Keratinocyte (primary cell): ENCODE data around the gene LHFPL4. TPM values are rescaled to one million over a fixed set of nuclear protein-coding genes. Genes with fewer than 3 reads are reported as not detected.

Experiments used
- DNase-seq: peaks from one replicate; pipeline ENCODE4 v3.0.0-alpha.2; 2011; ENCODE audit warnings: low read depth, missing footprints, low spot score
- FAIRE-seq: peaks from 2 replicates; lab custom pipeline; 2011; peaks lifted over from hg19 to GRCh38; lab: Jason Lieb, UNC
- H2AFZ ChIP-seq: 2 replicates; pipeline ENCODE4 v1.6.0; 2012; ENCODE audit warnings: low read length, control low read depth, inconsistent platforms; ENCODE audit not compliant: control insufficient read depth
- H3K27ac ChIP-seq: 2 replicates; pipeline ENCODE4 v1.5.1; 2011; ENCODE audit warnings: low read length; ENCODE audit not compliant: control insufficient read depth, insufficient read depth
- H3K27me3 ChIP-seq: 3 replicates; pipeline ENCODE4 v1.6.0; 2011; ENCODE audit warnings: low read length; ENCODE audit not compliant: control insufficient read depth, insufficient read depth; ENCODE audit errors: extremely low read depth
- H3K36me3 ChIP-seq, 2 experiments: 2 replicates in 1 of 2; 3 replicates in 1 of 2; pipeline ENCODE4 v1.5.1; 2011; ENCODE audit warnings: low read length in 2 of 2, mild to moderate bottlenecking in 1 of 2; ENCODE audit not compliant: control insufficient read depth in 2 of 2, insufficient read depth in 2 of 2; ENCODE audit errors: extremely low read depth in 1 of 2
- H3K4me1 ChIP-seq: 3 replicates; pipeline ENCODE4 v1.5.1; 2011; ENCODE audit warnings: low read length; ENCODE audit not compliant: control insufficient read depth, insufficient read depth; ENCODE audit errors: extremely low read depth
- H3K4me2 ChIP-seq: 3 replicates; pipeline ENCODE4 v1.6.0; 2011; ENCODE audit warnings: low read depth, low read length; ENCODE audit not compliant: control insufficient read depth, insufficient read depth; ENCODE audit errors: extremely low read depth
- H3K4me3 ChIP-seq, 3 experiments: fragments of 200-600 bp in 1 of 3; sonication (generic) in 1 of 3; 2 replicates in 2 of 3; 3 replicates in 1 of 3; pipeline ENCODE4 v1.5.1; 2011 to 2016; ENCODE audit warnings: low read length in 3 of 3, mild to moderate bottlenecking in 3 of 3, control low read depth in 2 of 3, inconsistent platforms in 1 of 3, low read depth in 1 of 3, mixed read lengths in 1 of 3, mixed run types in 1 of 3, moderate library complexity in 1 of 3; ENCODE audit not compliant: control insufficient read depth in 2 of 3, insufficient read depth in 2 of 3; ENCODE audit errors: extremely low read depth in 1 of 3
- H3K79me2 ChIP-seq: 2 replicates; pipeline ENCODE4 v1.6.0; 2012; ENCODE audit warnings: low read length; ENCODE audit not compliant: control insufficient read depth, insufficient read depth
- H3K9ac ChIP-seq: 3 replicates; pipeline ENCODE4 v1.6.0; 2011; ENCODE audit warnings: low read length; ENCODE audit not compliant: control insufficient read depth, insufficient read depth; ENCODE audit errors: extremely low read depth
- H3K9me1 ChIP-seq: 3 replicates; pipeline ENCODE4 v1.6.0; 2011; ENCODE audit warnings: low read length; ENCODE audit not compliant: control insufficient read depth, insufficient read depth; ENCODE audit errors: extremely low read depth
- H3K9me3 ChIP-seq: 2 replicates; pipeline ENCODE4 v1.5.1; 2012; ENCODE audit warnings: low read depth, low read length; ENCODE audit not compliant: control insufficient read depth
- H4K20me1 ChIP-seq: 3 replicates; pipeline ENCODE4 v1.6.0; 2011; ENCODE audit warnings: low read length; ENCODE audit not compliant: control insufficient read depth, insufficient read depth; ENCODE audit errors: extremely low read depth
- EZH2 ChIP-seq: IDR thresholded peaks from one replicate; pipeline ENCODE4 v1.6.1; 2012; ENCODE audit warnings: inconsistent platforms, mild to moderate bottlenecking, low read length, moderate library complexity
- dilution Hi-C: fragments of 300-500 bp; cut with MboI; formaldehyde crosslinking; loops from one replicate; pipeline ENCODE4 v1.7.0; 2020; ENCODE audit warnings: low sequenced_read_pairs; ENCODE audit not compliant: extremely low pct_ligation_motif_present
- polyA plus RNA-seq, 5 experiments: library from polyadenylated mRNA; depleted of rRNA in 3 of 5; stranded (reverse) in 3 of 5; stranded (forward) in 1 of 5; unstranded in 1 of 5; fragments of >200 nt; gene quantifications; 1 replicate in 1 of 5; 2 replicates in 3 of 5; 3 replicates in 1 of 5; pipeline versions ENCODE4 v1.2.1 to v1.2.3, GENCODE V29; 2011 to 2012; ENCODE audit warnings: missing spikeins in 2 of 5, low read depth in 1 of 5, low replicate concordance in 1 of 5
- TF ChIP-seq, protein P1 (sequence below), 3 experiments: IDR thresholded peaks in 1 of 3; conservative IDR thresholded peaks in 1 of 3; optimal IDR thresholded peaks in 1 of 3; 2 replicates in 2 of 3; 3 replicates in 1 of 3; pipeline versions ENCODE3 to v1.5.1; 2011; ENCODE audit warnings: low read length in 3 of 3, mild to moderate bottlenecking in 3 of 3, moderate library complexity in 2 of 3, control low read depth in 1 of 3, inconsistent platforms in 1 of 3; ENCODE audit not compliant: insufficient read depth in 2 of 3; ENCODE audit errors: extremely low read depth in 1 of 3

LHFPL4 gene
- polyA plus RNA-seq, 1 donor (not counting 4 experiments of a cell fraction or from before 2014, with no cell fraction given) = not detected

- Histone ChIP-seq H3K9me3 (no peaks in the 10 kb centered on the region), H3K79me2 (no peaks in the 10 kb centered on the region), H3K9ac (no peak overlapping the region), H3K36me3 (no peaks in the 10 kb centered on the region), H3K9me1 (no peaks in the 10 kb centered on the region), H3K27me3 (no peaks in the 10 kb centered on the region), H3K27ac (no peak overlapping the region), H4K20me1 (no peaks in the 10 kb centered on the region), H3K4me3 (no peak overlapping the region), H3K4me1 (no peaks in the 10 kb centered on the region), H2AFZ (no peak overlapping the region), H3K4me2 (no peak overlapping the region)
- DNase-seq = no peak
- no peak for FAIRE-seq
- TF ChIP-seq, protein P1, sequence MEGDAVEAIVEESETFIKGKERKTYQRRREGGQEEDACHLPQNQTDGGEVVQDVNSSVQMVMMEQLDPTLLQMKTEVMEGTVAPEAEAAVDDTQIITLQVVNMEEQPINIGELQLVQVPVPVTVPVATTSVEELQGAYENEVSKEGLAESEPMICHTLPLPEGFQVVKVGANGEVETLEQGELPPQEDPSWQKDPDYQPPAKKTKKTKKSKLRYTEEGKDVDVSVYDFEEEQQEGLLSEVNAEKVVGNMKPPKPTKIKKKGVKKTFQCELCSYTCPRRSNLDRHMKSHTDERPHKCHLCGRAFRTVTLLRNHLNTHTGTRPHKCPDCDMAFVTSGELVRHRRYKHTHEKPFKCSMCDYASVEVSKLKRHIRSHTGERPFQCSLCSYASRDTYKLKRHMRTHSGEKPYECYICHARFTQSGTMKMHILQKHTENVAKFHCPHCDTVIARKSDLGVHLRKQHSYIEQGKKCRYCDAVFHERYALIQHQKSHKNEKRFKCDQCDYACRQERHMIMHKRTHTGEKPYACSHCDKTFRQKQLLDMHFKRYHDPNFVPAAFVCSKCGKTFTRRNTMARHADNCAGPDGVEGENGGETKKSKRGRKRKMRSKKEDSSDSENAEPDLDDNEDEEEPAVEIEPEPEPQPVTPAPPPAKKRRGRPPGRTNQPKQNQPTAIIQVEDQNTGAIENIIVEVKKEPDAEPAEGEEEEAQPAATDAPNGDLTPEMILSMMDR (optimal IDR thresholded peaks at IDR 0.05 in 1 of 3, IDR thresholded peaks at IDR 0.05 in 1 of 3, conservative IDR thresholded peaks at IDR 0.05 in 1 of 3; ENCODE audit: extremely low read depth in 1 of 3, insufficient read depth in 2 of 3, low read length in 3 of 3) = no peak
- no peak for TF ChIP-seq EZH2
- dilution Hi-C loops = no loop called here
These were observed 28.5 kb downstream of the LHFPL4 start for GRCh38 chr3:9525078-9525477.

DNA sequence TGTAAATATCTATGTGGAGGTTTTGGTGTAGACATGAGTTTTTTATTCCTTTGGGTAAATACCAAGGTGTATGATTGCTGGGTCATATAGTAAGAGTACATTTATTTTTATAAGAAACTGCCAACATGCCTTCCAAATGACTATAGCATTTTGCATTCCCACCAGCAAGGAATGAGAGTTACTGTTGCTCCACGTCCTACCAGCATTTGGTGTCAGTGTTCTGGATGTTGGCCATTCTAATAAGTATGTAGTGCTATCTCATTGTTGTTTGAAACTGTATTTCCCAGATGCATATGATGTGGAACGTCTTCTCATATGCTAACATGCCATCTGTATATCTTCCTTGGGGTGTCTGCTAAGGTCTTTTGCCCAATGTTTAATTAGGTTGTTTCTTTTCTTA is 38.7 kb downstream of the LHFPL4 start:
- DNase-seq = no peak
- Histone ChIP-seq H3K9me3 (no peaks in the 10 kb centered on the region), H3K27ac (no peak overlapping the region), H3K9me1 (no peaks in the 10 kb centered on the region), H4K20me1 (no peaks in the 10 kb centered on the region), H3K9ac (no peak overlapping the region), H3K79me2 (no peaks in the 10 kb centered on the region), H3K4me3 (no peak overlapping the region), H3K27me3 (no peaks in the 10 kb centered on the region), H3K4me1 (no peaks in the 10 kb centered on the region), H3K4me2 (no peak overlapping the region), H3K36me3 (no peaks in the 10 kb centered on the region), H2AFZ (no peak overlapping the region)
- no peak for FAIRE-seq
- TF ChIP-seq, protein P1 (optimal IDR thresholded peaks at IDR 0.05 in 1 of 3, IDR thresholded peaks at IDR 0.05 in 1 of 3, conservative IDR thresholded peaks at IDR 0.05 in 1 of 3; ENCODE audit: extremely low read depth in 1 of 3, insufficient read depth in 2 of 3, low read length in 3 of 3) = no peak
- TF ChIP-seq EZH2 = no peak
- dilution Hi-C loops = no loop called here
